ENCODE measurements around the gene RRP36. TPM values are rescaled to one million over a fixed set of nuclear protein-coding genes. Genes with fewer than 3 reads are reported as not detected.

The RRP36 gene
- total RNA-seq, 1 donor from 2014 or later: 58.9 TPM

- DNase-seq (ENCODE audit: low read depth in 2 of 2): no peak
Observed at GRCh38 chr6:43007126-43007525, 14.3 kb upstream of the RRP36 start.

- DNase-seq (ENCODE audit: low read depth in 2 of 2): peak; percentile 56 to 73
Observed at GRCh38 chr6:43009124-43009523, 12.3 kb upstream of the RRP36 start.

GRCh38 chr6:43011207-43011606, 10.2 kb upstream of the RRP36 start:
- DNase-seq (ENCODE audit: low read depth in 2 of 2): no peak

GRCh38 chr6:43012364-43012763, 9.1 kb upstream of the RRP36 start:
- no peak for DNase-seq (ENCODE audit: low read depth in 2 of 2)

GRCh38 chr6:43013097-43013842, 8.2 kb upstream of the RRP36 start:
- no peak for DNase-seq (ENCODE audit: low read depth in 2 of 2)

GRCh38 chr6:43013843-43014433, 7.5 kb upstream of the RRP36 start, which contains the start of the genes KLHDC3 and MEA1:
KLHDC3 (plus strand) TSS chr6:43014249; CDS start chr6:43017193, 2,944 bp downstream.
MEA1 (minus strand) TSS chr6:43013946; CDS start chr6:43013813, 133 bp downstream.
- peak; percentile 100 for DNase-seq (ENCODE audit: low read depth in 2 of 2)

GRCh38 chr6:43014434-43014909, 7.0 kb upstream of the RRP36 start:
- DNase-seq (ENCODE audit: low read depth in 2 of 2): peak; percentile 36 to 51

- DNase-seq (ENCODE audit: low read depth in 2 of 2): no peak
Observed at GRCh38 chr6:43016176-43016942, 5.1 kb upstream of the RRP36 start.

GRCh38 chr6:43016943-43017334, 4.5 kb upstream of the RRP36 start:
- no peak for DNase-seq (ENCODE audit: low read depth in 2 of 2)

GRCh38 chr6:43019152-43019551, 2.3 kb upstream of the RRP36 start:
- DNase-seq (ENCODE audit: low read depth in 2 of 2): no peak

GRCh38 chr6:43020052-43020705, 1.2 kb upstream of the RRP36 start:
- DNase-seq (ENCODE audit: low read depth in 2 of 2): no peak

- no peak for DNase-seq (ENCODE audit: low read depth in 2 of 2)
Observed at GRCh38 chr6:43020847-43021246, 576 bp upstream of the RRP36 start.

GRCh38 chr6:43024436-43024835, 3.0 kb downstream of the RRP36 start:
- DNase-seq (ENCODE audit: low read depth in 2 of 2): no peak

GRCh38 chr6:43026365-43026764, 4.9 kb downstream of the RRP36 start:
- DNase-seq (ENCODE audit: low read depth in 2 of 2): no peak

GRCh38 chr6:43029120-43029519, 7.7 kb downstream of the RRP36 start:
- DNase-seq (ENCODE audit: low read depth in 2 of 2): no peak

GRCh38 chr6:43032326-43032725, 10.9 kb downstream of the RRP36 start:
- no peak for DNase-seq (ENCODE audit: low read depth in 2 of 2)

GRCh38 chr6:43033496-43034189, 12.2 kb downstream of the RRP36 start:
- no peak for DNase-seq (ENCODE audit: low read depth in 2 of 2)

- no peak for DNase-seq (ENCODE audit: low read depth in 2 of 2)
Observed at GRCh38 chr6:43034190-43034525, 12.7 kb downstream of the RRP36 start.

- no peak for DNase-seq (ENCODE audit: low read depth in 2 of 2)
Observed at GRCh38 chr6:43035495-43036194, 14.2 kb downstream of the RRP36 start.

- no peak for DNase-seq (ENCODE audit: low read depth in 2 of 2)
Observed at GRCh38 chr6:43036712-43037111, 15.3 kb downstream of the RRP36 start.

GRCh38 chr6:43037197-43037596, 15.8 kb downstream of the RRP36 start:
- no peak for DNase-seq (ENCODE audit: low read depth in 2 of 2)
